ENCODE data around the gene RGS7.
A peak's percentile ranks its signal among the peaks of the same experiment; 100 is the strongest.

RGS7 gene

GRCh38 chr1:240956020-240956419 lies 401.0 kb downstream of the RGS7 start:
- TF ChIP-seq CTCF (IDR thresholded peaks at IDR 0.05; ENCODE audit: control insufficient read depth, insufficient read depth, low read depth, low read length, missing control alignments) = no peak
- no peak overlapping the region for H3K4me3 ChIP-seq (ENCODE audit: control insufficient read depth, low read depth, low read length)
- no peak for DNase-seq (ENCODE audit: low read depth)

DNA sequence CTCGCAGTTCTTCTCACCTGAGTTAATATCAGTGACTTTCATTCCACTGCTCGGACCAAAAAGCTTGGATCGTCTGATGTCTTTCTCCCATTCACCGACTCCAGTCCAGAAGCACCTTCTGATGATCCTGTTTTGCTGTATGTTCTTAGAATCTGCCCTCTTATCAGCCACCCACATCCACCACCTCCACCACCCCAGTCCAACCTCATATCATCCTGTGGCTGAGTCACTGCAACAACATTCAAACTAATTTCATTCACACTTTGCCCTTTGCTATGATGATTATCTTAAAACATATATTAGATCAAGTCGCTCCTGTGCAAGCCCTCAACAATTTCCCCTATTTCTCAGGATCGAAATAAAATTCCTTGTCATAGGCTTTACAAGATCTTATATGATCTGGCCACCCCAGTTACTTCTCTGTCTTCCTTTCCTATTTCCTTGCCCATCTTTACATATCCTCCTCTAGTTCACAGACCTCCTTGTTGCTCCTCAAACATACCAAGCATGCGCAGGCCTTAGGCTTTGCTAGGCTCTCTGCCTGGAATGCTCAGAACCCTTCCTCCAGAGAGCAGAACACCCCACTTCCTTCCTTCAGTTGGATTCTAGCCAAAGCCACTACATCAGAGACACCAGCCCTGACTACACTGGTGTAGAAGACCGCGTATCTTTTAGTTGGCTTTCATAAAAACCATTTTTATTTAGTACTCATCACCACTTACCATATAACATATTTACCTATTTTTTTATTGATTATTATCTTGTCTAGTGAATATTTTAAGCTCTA lies 409.4 kb downstream of the RGS7 start:
- no peak for DNase-seq (ENCODE audit: low read depth)
- TF ChIP-seq CTCF (IDR thresholded peaks at IDR 0.05; ENCODE audit: control insufficient read depth, insufficient read depth, low read depth, low read length, missing control alignments) = no peak
- no peak overlapping the region for H3K4me3 ChIP-seq (ENCODE audit: control insufficient read depth, low read depth, low read length)

DNA sequence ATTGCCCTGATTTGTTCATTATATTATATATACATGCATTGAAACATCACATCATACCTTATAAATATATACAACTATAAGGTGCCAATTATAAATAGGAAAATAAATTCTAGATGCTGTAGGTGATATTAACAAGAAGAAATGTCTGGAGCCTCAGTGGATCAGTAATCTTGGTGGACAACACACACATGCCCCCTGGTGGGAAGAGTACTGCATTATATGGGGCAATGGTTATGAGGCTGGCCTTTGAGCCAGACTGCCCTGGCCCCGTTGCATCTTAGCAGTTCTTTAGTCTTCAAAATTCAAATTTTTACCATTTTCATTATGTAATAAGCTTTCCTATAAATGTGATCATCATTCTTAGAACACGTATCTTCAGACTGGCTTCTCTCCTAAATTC lies 410.1 kb downstream of the RGS7 start:
- H3K4me3 ChIP-seq (ENCODE audit: control insufficient read depth, low read depth, low read length) = no peak overlapping the region
- TF ChIP-seq CTCF (IDR thresholded peaks at IDR 0.05; ENCODE audit: control insufficient read depth, insufficient read depth, low read depth, low read length, missing control alignments) = peak; percentile 80
- DNase-seq (ENCODE audit: low read depth) = peak; percentile 29

DNA sequence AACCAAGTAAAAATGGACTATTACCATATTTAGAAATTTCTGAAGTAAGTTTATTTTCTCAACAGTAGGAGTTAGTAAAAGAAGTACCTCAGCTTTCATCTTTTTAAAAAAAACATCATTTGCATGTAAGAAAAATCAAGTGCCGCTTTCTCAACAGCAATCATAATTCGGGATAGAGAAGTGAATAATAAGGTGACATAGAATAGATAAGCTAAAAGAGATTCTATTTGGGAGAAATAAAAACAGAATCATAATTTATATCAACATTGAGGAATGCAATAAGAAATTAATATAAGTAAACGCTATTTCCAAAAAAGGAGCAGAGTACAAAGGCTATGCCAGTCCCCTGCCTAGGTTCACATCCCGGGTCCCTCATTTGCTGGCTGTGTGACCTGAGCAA lies 414.1 kb downstream of the RGS7 start:
- TF ChIP-seq CTCF (IDR thresholded peaks at IDR 0.05; ENCODE audit: control insufficient read depth, insufficient read depth, low read depth, low read length, missing control alignments) = no peak
- H3K4me3 ChIP-seq (ENCODE audit: control insufficient read depth, low read depth, low read length) = no peak overlapping the region
- DNase-seq (ENCODE audit: low read depth) = no peak

DNA sequence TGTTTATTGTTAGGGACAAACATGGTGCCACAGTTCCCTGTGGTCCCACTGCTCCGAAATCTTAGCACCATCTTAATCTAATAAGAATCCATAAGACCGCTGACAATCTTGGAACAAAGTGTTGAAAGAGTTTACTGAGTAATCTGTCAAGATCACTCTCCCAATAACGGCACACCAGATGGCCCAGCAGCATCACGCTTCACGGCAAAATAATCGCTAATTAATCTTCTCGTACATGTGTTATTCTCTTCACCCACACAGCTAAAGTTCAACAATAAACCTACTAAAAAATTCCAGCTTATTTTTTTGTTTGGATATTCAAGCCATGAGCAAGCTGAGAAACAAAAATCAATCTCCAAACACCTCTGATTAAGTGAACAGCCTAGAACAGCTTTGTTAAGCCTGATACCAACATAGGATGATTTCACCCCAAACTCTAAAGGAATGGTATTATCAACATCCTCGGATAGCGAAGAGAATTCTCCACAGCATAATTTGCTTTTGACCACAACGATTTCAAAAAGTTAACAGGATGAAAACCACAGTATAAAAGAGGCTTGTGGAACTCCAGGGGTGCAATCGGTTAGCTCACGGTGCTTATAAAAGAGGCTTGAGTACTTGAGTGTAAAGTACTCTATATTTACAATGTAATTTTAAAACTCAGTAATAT lies 415.2 kb downstream of the RGS7 start:
- no peak for DNase-seq (ENCODE audit: low read depth)
- TF ChIP-seq CTCF (IDR thresholded peaks at IDR 0.05; ENCODE audit: control insufficient read depth, insufficient read depth, low read depth, low read length, missing control alignments) = no peak
- no peak overlapping the region for H3K4me3 ChIP-seq (ENCODE audit: control insufficient read depth, low read depth, low read length)

GRCh38 chr1:240936911-240937668 lies 419.9 kb downstream of the RGS7 start:
- DNase-seq (ENCODE audit: low read depth) = no peak

More at GRCh38 chr1:240936911-240937668, 419.9 kb downstream of the RGS7 start:
- TF ChIP-seq CTCF (IDR thresholded peaks at IDR 0.05; ENCODE audit: control insufficient read depth, insufficient read depth, low read depth, low read length, missing control alignments) = no peak
- no peak overlapping the region for H3K4me3 ChIP-seq (ENCODE audit: control insufficient read depth, low read depth, low read length)

Data from AG09309 (cell line).